ENCODE results near the gene RPS19BP1.

Gene RPS19BP1, protein sequence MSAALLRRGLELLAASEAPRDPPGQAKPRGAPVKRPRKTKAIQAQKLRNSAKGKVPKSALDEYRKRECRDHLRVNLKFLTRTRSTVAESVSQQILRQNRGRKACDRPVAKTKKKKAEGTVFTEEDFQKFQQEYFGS

DNA sequence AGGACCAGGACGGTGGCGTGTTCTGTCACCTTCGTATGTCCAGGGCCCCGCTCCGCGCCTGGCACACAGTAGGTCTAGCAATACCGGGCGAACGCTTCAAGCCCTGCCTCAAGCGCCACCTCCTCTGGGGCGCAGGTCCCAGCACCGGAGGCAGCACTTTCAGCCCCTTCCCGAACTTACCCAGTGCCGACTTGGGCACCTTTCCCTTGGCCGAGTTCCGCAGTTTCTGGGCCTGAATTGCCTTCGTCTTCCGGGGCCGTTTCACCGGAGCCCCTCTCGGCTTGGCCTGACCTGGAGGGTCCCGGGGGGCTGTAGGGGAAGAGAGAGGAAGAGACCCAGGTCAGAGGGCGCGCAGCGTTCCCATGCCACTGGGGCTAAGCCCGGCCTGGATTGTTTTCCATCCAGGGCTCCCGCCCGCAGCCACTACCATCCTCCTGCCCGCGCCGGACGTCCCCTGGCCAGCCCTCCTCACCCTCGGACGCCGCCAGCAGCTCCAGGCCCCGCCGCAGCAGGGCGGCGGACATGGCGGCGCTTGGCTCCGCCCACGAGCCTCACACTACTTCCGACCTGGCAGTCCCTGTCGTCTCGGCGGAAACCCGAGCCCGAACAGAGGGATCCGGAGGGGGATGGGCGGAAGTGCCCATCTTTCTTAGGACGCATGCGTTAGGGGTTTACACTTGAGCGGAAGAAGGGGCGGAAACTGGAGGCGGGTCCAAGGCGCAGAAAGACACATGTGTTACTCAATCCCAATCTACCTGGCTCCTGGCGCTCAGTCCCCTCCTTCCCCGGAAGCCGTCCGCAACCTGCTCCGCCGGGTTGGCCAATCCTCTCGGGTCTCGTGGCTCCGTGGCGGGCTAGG is at the start of gene RPS19BP1:
Gene RPS19BP1, minus strand, starts transcription at position 534 of the 859 bp plus-strand sequence. Its CDS starts 10 bp downstream, at position 524.
- peak; percentile 96 to 99 (median 98) for DNase-seq (ENCODE audit: low read depth in 3 of 3)

DNA sequence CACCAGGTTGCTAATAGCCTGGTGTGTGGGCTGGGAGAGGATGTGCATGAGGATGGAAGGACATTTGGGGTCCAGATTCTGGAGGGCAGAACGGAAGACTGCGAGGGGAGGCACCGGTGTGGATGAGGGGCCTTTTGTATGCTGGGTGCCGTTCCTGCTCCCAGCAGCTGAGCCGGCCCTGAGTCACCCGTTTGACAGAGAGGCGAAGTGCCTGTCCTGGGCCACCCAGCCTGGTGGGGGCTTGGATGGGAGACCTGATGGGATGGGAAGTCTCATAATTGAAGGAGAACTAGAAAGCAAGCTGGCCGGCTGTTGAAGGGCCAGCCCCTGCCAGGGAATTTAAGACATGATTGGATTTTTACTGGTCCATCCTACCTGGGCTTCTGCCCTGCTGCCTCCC is 48.8 kb upstream of the RPS19BP1 start:
- DNase-seq (ENCODE audit: low read depth in 3 of 3): no peak

DNA sequence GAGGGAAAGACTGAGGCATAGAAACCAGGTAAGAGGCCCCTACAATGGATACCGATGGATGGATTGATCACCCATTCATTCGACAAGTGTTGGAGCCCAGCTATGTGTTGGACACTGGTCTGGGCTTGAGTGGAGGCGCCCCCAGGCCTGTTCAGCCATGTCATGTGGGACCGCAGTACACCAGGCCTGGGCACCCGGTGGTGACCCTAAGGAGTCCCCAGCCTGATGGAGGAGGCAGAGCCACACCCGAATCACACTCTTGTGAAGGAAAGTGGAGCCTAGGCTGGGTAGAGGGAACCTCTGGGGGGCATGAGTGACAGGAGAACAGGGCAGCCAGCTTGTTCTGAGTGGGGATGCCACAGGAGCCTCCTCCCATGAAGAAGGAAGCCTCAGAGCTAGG is 48.2 kb upstream of the RPS19BP1 start:
- no peak for DNase-seq (ENCODE audit: low read depth in 3 of 3)

DNA sequence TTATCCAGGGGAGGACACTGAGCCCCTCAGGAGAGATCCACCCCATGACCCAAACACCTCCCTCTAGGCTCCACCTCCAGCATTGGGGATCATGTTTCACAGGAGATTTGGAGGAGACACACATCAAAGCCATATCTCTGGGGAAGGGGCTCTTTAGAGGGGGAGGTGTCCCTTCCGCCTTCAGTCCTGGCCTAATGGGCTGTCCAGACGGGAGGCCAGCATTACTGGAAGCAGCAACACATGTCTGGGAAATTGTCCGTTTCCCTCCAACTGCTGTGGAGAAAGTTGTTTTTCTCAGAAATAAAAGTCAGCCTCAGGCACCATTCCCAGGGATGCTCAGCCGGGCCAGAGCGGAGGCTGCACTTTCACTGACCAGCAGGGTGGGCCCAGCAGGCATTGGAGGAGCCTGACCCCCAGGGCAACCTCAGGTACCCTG is 47.5 kb upstream of the RPS19BP1 start:
- no peak for DNase-seq (ENCODE audit: low read depth in 3 of 3)

DNA sequence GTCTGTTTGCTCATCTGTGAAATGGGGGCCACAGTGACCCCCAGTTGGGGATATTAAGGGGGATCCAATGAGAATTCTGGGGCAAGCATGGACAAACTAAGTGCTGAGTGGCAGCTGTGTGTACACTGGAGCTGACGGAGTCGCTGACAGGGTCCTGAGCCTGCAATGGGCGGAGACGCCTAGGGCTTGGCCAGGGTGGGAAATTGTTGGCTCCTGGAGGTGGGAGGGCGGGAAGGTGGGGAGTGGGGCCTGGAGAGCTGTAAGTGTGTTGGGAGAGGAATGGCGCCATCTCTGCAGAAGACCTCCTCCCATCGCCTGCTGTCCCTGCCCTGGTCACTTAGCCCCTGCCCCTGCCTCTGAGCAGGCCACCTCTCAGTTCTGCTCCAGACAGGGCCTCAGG is 45.4 kb upstream of the RPS19BP1 start:
- DNase-seq (ENCODE audit: low read depth in 3 of 3): no peak

DNA sequence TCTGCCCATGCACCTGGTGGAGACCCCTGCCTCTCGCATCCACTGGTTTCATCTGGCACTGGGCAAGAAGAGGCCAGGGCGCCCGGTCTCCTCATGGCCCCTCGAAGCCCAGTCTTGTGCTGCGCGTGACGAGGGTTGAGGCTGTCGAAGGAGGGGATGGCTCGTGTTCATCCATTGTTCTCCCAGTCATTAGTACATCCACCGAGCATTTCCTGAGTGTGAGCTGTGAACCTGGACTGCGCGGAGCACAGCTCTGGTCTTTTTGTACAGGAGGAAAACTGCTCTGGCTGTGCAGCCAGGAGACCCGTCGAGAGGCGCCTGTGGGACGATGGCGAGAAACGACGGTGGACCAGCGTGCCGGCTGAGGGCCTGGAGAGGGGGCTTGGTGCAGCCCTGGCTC is 44.8 kb upstream of the RPS19BP1 start:
- no peak for DNase-seq (ENCODE audit: low read depth in 3 of 3)

DNA sequence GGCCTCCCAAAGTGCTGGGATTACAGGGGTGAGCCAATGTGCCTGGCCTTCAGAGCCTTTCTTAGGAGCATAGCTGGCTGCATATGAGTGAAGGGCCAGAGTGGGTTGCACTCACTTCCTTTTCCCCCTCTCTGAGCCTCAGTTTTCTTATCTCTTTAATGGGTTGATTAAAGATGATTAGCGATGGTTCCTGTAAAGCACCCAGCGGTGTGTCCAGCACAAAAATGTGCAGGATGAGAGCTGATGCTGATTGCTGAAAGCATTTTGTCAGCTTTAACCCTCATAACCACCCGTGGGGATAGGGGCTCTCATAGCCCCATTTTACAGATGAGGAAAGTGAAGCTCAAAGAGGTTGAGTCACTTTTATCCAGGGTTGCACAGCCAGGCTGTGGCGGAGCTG is 43.5 kb upstream of the RPS19BP1 start:
- no peak for DNase-seq (ENCODE audit: low read depth in 3 of 3)

DNA sequence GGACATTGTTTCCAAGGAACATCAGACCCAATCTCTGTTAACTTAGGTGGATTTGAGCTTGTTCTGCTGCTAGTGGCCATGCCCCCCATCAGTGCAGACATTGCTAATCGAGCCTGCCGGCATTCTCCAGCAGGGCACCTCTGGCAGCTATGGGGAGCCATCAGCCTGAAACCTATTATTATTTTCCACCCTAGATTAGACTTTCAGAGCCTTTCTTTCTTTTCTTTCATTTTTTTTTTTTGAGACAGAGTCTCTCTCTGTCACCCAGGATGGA is 42.9 kb upstream of the RPS19BP1 start:
- DNase-seq (ENCODE audit: low read depth in 3 of 3): no peak

DNA sequence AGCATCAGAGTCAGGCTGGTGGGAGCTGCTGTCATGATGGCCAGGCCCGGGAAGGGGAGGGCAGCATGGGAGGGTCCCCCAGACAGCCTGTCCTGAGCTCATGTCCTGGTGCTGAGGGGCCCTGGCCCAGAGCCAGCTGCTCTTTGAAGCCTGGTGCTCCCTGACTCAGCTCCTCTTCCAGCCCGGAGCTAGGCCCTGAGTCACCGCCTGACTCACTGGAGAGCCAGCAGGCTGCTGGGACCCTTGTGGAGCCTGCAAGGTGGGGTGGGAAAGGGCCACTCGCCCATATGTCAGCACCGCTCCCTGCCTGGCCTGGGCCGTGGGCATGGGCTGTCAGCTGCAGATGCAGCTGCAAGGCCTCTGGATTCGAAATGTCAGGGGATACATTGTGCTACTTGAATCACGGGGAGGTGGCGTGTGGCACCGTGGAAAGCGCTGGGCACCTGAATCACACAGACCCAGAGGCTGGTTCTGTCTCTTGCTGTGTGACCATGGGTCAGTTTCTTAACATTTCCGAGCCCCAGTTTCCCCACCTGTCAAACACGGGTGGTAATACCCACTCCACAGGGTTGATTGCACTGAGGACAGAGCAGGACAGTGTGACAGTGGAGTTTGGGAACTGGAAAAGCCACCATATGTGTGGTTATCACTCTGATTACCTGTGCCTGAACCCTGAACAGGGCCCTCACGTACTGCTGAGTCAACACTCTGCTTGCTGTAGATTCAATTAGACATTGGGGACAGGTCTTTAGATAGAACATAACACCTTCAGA is 42.4 kb upstream of the RPS19BP1 start:
- no peak for DNase-seq (ENCODE audit: low read depth in 3 of 3)

DNA sequence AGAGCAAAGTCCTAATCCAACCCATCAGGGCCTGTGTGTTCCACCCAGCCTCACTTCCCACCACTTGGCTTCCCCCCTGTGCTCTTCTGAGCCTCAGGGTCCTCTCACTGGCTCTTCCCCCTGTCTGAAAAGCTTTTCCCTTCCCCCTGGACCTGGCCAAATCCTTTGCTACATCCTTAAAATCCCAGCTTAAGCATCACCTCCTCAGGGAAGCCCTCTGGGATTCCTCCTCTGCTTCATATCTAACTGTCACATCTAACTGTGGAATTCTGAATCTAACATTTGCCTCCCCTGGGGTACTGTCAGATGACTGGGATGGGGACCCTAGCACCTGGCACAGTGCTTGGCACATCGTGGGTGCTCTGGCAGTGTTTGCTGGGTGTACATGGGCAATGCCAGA is 39.0 kb upstream of the RPS19BP1 start:
- DNase-seq (ENCODE audit: low read depth in 3 of 3): no peak

DNA sequence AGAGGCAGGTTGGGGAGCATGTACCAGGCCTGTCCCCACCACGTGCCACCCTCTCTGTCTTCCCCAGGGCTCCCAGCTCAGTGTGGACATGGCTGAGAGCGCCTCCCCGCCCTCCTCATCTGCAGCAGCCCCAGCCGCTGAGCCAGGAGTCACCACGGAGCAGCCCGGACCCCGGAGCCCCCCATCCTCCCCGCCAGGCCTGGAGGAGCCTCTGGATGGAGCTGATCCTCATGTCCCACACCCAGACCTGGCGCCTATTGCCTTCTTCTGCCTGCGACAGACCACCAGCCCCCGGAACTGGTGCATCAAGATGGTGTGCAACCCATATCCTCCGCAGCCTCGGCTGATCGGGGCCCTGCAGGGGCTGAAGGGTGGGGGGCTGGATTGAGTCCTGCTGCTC is 38.1 kb upstream of the RPS19BP1 start, which contains the start of gene CACNA1I:
Gene CACNA1I, plus strand, starts transcription at position 89 of the 400 bp plus-strand sequence. Its CDS starts 0 bp downstream, at position 89.
- DNase-seq (ENCODE audit: low read depth in 3 of 3): no peak

DNA sequence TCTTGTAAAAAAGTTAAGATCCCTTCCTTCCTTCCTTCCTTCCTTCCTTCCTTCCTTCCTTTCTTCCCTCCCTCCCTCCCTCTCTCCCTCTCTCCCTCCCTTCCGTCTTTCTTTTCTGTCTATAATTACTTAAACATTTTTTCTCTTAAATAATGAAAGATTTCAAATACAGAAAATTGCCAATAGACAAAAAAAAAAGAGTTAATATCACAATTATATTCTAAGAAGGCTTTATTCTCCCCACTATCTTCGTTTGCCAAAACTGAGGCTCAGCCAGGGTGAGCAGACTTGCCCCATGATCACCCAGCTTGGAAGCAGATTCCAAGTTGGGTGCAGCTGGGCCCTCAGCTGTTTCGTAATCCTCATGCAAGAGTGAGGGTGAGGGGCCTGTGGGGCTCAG is 37.7 kb upstream of the RPS19BP1 start:
- no peak for DNase-seq (ENCODE audit: low read depth in 3 of 3)

DNA sequence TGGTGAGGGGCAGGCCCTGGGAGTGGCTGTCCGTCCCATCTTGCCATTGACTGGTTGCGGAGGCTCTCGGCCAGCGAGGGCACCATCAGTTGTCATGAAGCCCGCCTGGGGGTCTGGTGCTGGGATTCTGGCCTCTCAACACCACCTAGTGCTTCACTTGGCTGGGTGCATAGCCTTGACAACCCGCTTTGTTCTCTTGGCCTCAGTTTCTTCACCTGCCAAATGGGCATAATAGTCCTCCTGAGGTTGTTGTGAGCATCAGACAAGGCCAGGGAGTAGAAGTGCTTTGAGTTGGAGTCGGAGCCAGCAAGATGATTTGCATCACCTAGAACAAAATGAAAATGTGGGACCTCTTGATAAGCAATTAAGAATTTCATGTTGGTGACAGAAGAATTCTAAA is 36.5 kb upstream of the RPS19BP1 start:
- DNase-seq (ENCODE audit: low read depth in 3 of 3): no peak

DNA sequence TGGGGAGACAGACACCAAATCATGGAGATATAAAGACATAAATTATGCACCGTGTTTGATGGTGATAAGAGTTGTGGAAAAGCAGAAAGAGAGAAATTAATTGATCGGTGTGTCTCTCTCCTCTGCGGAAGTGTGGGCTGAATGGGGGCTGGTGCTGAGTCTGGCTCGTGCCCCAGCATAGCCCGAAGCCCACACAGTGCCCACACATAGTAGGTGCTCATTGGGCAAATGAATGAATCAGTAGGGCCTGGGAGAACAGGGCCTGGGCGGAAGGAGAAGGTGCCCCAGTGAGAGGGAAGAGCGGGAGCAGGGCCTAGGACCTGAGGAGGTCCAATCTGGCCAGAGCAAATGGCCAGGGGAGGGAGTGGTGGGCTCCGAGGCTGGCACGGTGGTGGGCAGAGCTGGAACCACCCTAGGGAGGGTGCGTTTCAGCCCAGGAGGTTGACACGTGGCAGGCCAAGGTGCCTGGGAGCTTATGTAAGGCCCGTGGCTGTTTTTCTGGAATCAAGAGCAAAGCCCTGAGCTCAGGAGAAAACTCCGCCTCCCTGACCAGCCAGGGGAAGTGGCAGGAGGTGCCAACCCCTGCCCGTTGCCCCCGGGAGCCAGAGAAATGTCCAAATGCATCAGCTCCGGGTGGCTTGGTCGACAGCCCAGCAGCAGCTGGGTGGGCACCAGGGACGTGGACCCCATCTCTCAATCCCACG is 35.9 kb upstream of the RPS19BP1 start:
- DNase-seq (ENCODE audit: low read depth in 3 of 3): no peak

DNA sequence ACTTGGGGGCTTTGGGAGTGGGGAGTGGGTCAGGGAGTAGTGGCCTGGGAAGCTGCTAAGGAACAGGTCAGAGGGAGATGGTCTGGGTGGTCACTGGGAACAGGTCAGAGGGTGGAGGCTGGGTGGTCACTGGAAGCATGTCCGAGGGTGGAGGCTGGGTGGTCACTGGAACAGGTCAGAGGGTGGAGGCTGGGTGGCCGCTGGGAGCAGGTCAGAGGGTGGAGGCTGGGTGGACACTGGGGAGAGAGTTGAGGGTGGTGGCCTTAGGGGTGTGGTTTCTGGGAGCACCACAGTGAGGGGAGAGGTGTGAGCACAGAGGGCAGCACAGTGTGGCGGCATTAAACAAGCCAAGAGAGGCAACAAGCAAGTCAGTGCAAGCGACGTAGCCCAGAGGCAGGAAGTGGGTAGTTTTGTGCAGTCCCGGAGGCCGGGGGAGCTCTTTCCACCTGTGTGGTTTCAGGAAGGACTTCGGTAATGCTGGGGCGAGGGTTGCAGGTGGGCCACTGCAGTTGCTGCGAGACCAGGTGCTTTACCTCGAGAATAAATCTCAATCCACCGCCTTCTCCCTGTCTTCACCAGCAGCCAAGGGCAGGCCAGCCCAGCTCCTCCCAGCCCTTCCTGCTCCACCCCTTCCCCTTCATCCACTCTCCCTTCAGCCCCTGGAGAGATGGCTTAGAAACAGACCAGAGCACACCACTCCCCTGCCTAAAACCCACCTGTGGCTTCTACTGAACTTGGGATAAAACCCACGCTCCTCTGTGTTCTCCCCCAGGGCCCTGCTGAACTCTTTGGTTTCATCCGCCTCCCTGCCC is 34.8 kb upstream of the RPS19BP1 start:
- peak in 1 of 3 experiments; percentile 23 for DNase-seq (ENCODE audit: low read depth in 3 of 3)

DNA sequence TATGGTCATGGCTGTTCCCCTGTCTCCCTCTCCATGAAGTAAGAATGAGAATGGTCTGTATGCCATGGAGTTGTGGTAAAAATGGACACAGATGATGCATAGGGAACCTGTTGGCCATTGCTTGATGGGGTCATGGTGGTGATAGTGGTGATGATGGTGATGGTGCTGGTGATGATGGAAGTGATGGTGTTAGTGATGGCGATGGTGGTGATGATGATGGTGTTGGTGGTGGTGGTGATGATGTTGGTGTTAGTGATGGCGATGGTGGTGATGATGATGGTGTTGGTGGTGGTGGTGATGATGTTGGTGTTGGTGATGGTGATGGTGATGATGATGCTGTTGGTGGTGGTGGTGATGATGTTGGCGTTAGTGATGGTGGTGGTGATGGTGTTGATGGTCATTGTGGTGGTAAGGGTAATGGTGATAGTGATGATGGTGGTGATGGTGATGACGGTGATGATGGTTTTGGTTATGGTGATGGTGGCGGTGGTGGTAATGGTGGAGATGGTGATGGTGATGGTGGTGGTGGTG is 32.9 kb upstream of the RPS19BP1 start:
- no peak for DNase-seq (ENCODE audit: low read depth in 3 of 3)

DNA sequence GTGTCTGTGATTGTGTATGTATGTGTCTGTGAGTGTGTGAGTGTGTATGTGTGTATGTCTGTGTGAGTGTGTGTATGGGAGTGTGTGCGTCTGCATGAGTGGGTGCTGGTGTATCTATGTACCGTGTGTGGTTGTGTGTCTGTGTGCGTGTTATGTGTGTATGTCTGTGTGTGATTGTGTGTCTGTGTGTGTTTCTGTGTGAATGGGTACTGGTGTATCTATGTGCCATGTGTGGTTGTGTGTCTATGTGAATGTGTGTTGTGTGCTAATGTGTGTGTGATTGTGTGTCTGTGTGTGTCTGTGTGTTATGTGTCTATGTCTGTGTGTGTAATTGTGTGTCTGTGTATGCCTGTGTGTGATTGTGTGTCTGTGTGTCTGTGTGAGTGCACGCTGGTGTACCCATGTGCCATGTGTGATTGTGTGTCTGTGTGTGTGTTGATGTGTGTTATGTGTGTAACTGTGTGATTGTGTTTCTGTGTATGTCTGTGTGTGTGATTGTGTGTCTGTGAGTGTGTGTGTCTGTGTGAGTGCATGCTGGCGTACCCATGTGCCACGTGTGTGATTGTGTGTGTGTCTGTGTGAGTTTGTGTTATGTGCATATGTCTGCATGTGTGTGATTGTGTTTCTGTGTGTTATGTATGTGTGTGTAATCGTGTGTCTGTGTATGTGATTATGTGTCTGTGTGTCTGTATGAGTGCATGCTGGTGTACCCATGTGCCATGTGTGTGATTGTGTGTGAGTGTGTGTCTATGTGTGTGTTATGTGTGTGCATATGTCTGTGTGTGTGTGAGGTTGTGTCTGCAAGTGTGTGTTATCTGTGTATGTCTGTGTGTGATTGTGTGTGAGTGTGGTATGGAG is 31.3 kb upstream of the RPS19BP1 start:
- DNase-seq (ENCODE audit: low read depth in 3 of 3): no peak

DNA sequence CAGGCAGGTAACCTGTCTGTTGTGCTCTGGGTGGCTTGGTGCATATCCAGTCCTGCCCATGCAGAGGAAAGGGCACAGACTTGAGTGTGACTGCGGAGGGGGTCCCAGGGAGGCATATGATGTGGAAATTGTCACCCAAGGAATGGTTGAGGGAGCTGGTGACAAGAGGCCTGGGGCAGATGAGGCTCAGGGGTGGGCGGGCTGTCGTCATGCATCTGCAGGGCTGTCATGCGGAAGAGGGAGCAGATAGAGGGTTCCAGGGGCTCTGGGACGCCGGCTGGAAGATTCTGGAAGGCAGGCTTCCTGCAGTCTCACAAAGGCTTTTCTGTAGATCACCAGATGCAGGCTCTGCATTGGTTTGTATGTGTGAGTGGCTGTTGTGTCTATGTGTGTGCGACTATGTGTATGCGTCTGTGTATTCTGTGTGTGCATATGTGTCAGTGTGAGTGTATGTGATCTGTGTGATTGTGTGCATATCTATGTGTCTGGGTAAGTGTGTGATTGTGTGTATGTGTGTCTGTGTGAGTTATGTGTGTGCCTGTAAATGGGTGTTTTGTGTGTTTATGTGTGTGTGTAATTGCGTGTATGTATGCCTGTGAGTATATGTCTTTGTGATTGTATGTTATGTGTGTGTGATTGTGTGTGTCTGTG is 30.4 kb upstream of the RPS19BP1 start:
- no peak for DNase-seq (ENCODE audit: low read depth in 3 of 3)

DNA sequence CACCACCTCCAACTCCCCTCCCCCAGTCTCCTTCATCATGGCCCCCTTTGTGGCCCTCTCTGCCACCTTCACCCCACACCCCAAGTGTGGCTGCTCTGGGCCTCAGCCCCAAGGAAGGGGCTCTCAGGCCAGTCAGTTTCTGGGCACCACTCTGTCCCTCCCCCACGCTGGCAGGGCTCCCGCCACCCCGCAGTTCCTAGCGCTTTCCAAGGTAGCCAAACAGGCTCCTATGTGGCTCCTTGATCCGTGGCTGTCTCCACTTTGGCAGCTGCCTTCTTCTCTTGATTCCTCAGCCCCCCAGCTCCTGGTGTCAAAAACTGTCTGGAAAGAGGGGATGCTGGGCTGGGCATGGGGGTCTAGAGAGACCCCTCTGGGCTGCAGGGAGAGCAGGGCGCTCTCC is 27.6 kb upstream of the RPS19BP1 start:
- no peak for DNase-seq (ENCODE audit: low read depth in 3 of 3)
